ENCODE results near the gene KDM4C.
"Not testable (repeated sequence)": the region's sequence is repeated elsewhere in the genome, so short reads cannot be mapped to it uniquely, and the experiment has no call there.

GRCh38 chr9:7030943-7031342 lies 273.2 kb downstream of the KDM4C start:
- TF ChIP-seq CTCF, POLR2AphosphoS5, POLR2A, EP300 (IDR thresholded peaks at IDR 0.05): not testable (repeated sequence)
